ENCODE results near the gene RNASE1.

DNA sequence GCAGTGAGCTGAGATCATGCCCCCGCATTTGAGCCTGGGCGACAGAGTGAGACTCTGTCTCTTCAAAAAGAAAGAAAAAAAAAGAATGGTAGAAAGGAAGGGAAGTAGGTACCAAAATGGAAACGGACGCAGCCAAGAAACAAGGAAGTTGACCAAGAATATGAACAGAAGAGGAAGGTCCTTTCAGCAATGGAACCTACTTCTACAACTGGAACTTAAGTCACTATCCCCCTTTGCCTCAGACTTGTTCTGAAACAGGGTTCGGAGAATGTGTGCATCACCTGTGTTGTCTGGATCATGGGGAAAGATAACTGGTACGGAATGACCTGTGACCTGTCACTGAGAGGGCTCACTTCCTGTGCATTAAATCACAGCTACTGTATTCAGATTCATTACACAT, 43.9 kb upstream of the RNASE1 start:
- TF ChIP-seq, protein P1, sequence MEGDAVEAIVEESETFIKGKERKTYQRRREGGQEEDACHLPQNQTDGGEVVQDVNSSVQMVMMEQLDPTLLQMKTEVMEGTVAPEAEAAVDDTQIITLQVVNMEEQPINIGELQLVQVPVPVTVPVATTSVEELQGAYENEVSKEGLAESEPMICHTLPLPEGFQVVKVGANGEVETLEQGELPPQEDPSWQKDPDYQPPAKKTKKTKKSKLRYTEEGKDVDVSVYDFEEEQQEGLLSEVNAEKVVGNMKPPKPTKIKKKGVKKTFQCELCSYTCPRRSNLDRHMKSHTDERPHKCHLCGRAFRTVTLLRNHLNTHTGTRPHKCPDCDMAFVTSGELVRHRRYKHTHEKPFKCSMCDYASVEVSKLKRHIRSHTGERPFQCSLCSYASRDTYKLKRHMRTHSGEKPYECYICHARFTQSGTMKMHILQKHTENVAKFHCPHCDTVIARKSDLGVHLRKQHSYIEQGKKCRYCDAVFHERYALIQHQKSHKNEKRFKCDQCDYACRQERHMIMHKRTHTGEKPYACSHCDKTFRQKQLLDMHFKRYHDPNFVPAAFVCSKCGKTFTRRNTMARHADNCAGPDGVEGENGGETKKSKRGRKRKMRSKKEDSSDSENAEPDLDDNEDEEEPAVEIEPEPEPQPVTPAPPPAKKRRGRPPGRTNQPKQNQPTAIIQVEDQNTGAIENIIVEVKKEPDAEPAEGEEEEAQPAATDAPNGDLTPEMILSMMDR (conservative IDR thresholded peaks at IDR 0.05; ENCODE audit: low read depth, low read length), result no peak
- TF ChIP-seq EZH2 (IDR thresholded peaks at IDR 0.05; ENCODE audit: low read length, unreplicated experiment), result no peak
- no peak for TF ChIP-seq EZH2phosphoT487 (IDR thresholded peaks at IDR 0.05; ENCODE audit: borderline replicate concordance, low read length)
